SKM-1 (cell line): ENCODE measurements around the gene MRPL1.
"Not testable (repeated sequence)": the region's sequence is repeated elsewhere in the genome, so short reads cannot be mapped to it uniquely, and the experiment has no call there.

Source experiments
- DNase-seq: peaks from one replicate; lab custom pipeline; 2025; ENCODE audit not compliant: unreplicated experiment; lab: John Stamatoyannopoulos, UW

MRPL1 gene

DNA sequence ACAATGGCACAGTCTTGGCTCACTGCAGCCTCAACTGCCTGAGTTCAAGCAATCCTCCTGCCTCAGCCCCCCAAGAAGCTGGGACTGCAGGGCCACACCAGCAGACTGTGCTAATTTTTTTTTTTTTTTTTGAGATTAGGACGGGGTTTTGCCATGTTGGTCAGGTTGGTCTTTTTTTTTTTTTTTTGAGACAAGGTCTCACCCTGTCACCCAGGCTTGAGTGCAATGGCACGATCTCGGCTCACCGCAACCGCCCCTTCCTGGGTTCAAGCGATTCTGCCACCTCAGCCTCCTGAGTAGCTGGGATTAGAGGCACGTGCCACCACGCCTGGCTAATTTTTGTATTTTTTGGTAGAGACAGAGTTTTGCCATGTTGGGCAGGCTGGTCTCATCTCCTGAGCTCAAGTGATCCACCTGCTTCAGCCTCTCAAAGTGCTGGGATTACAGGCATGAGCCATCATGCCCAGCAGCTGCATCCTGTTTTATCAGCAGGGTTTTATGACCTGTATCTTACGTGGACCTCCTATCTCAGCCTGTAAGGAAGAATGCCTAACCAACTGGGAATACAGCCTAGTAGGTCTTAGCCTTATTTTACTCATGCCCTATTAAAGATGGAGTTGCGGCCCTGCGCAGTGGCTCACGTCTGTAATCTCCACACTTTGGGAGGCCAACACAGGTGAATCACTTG, 13.2 kb upstream of the MRPL1 start:
- no peak for DNase-seq

DNA sequence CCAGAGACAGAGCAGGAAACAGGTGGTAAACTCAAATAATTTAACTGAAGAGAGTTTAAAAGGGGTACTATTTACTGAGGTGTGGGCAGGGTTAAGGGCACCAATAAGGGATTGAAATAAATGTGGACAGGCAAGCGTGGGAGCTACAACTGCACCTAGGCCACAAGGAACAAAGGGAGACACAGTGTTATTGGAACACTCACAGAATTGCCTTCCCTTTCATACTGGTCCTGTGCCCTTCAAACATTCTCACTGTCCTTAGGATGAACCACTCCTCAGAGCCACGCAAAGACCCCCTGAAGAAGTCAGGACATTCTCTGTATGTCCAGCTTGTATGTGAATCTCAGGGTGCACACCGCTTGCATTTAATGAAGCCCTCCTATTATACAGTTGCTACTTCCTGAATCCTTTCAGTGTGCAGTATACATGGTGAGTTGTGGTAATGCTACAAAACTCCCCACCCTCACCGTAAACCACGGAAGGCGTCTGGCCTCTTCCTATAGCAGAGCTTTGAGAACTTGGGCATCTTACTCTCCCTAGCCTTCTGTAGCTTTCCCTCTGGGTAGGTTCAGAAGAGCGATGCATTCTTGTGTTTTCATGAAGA, 9.6 kb upstream of the MRPL1 start:
- no peak for DNase-seq

DNA sequence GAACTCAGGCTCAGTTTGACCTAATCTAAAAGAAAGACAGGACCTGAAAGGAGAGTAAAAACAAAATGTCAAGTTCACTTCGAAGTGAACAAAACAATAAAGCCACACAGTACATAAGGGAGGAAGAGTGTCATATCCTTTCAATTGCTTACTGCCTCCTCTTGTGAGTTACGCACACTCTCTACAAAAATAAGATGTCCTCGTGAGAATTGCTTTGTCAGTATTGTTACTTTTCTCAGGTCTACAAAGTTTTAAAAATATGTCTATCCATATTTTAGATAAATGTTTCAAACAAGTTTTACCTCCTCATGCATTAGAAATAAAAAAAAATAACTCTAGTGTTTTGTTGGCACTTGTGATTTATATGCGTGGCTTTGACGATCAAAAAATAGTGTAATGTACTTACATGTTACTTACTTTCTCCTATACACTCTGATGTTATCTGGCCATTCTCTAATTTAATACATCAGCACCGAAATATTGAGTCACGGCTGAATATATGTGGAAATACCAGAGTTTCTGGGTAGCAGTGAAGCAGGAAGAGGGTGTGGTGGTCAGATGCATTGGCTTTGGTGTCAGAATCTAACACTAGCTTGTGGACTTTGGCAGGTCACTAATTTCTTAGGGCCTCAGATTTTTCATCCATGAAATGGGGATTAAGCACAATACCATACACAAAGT, 8.1 kb upstream of the MRPL1 start:
- DNase-seq: no peak

DNA sequence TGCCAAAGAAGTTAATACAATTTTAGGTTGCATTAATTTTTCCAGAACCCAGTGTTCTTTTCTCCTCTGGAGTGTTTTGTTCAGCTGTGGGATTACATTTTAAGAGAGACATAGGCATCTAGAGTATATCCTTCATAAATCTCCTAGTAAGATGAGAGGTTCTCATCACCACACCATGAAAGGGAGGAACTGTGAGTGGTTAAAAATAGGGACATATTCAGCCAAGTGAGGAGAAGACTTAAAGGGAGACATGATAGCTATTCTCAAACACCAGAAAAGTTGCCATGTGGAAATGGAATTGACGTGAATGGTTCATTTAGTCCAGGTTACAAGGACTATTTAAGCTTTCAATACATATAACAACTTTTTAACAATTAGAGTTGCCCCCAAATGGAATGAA, 6.5 kb upstream of the MRPL1 start:
- DNase-seq: no peak

DNA sequence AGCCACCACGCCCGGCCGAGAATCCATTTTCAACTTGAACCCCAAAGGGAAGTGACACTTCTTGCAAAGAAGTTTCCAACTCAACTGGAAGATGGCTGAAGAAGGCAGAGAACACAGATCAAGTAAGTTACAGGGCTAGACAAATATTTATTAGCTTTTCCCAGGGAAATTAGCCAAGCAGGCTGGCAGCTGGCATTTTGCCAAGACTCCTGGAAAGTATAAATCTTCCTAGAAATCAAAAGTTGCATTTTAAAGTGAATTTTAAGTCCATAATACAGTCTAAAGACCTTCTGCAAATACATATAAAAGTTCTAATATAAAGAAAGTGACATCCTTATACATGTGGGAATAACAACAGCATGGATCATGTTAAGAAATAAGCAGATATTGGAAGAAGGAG, 3.4 kb upstream of the MRPL1 start:
- DNase-seq: no peak

DNA sequence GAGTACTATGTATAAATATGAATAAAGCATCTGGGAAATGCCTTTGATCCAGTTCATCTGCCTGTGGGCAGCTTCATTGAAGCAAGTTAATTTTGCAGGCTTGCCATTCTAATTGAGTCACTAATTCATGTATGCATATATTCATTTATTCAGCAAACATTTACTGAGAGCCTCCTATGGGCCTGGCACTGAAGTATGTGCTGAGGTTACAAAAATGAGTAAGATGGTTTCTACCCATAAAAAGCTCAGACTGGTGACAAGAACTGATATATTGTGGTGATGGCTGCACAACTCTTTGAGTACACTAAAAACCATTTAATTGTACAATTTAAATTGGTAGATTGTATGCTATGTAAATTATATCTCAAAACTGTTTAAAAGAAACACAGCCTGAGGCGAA, 1.1 kb upstream of the MRPL1 start:
- DNase-seq: no peak

DNA sequence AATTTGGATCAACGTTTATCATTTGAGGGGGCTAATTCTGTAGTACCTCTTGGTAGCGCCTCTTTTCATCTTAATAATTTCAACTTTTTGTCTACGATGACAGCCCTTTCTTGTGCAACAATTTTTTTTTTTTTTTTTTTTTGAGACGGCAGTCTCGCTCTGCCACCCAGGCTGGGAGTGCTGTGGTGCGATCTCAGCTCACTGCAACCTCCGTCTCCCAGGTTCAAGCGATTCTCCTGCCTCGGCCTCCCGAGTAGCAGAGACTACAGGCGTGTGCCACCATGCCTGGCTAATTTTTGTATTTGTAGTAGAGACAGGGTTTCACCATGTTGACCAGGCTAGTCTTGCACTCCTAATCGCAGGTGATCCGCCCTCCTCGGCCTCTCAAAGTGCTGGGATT, 711 bp downstream of the MRPL1 start:
- DNase-seq: not testable (repeated sequence)

DNA sequence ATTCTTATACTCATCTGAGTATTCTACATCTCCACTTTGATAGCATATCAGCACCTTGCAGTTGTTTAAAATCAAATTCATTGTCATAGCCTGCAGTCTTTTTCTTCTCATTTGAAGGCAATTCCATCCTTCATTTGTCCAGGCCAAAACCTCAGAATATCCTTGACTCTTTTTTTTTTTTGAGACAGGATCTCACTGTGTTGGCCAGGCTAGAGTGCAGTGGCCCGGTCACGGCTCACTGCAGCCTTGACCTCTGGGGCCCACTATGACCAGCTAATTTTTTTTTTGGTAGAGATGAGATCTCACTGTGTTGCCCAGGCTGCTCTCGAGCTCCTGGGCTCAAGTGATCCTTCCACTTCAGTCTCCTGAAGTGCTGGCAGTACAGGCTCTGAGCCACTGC, 2.6 kb downstream of the MRPL1 start:
- no peak for DNase-seq

DNA sequence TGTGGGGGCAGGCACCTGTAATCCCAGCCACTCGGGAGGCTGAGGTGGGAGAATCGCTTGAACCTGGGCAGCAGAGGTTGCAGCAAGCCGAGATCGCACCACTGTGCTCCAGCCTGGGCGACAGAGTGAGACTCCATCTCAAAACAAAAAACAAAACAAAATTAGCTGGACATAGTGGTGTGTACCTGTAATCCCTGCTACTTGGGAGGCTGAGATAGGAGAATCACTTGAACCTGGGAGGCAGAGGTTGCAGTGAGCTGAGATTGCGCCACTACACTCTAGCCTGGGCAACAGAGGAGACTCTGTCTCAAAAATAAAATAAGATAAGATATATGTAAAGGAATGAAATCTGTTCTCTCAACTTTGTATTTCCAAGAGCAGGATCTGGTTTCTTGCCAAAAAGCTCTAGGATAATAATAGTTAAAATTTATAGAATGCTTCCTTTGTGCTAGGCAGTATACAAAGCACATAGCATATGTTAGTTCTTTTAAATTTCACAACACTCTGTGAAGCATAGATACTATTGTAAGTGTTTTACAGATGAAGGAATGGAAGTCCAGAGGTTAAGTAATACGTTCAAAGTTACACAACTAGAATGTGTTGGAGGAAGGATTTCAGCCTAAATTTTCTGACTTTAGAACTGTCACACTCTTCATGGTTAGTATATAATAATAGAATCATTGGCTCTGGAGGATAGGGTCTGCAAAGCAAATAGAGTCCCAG, 10.3 kb downstream of the MRPL1 start:
- DNase-seq: no peak

DNA sequence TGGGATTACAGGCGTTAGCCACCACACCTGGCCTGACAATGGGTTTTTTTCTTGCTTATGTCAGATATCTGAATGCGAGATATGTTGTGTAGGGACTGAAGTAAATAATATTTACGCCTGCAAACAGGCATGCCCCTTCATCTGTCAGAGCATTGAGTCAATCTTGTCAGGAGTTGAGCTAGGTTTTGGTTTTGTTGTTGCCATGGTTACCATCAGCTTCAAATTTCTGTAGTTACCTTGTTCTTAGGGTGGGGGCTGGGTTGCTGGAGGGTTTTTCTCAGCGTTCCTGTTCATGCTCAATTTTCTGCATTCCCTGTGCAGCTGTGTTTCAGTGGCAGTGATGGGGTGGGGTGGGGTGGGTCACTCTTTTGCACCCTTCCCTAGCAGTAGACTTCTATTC, 14.5 kb downstream of the MRPL1 start:
- no peak for DNase-seq

DNA sequence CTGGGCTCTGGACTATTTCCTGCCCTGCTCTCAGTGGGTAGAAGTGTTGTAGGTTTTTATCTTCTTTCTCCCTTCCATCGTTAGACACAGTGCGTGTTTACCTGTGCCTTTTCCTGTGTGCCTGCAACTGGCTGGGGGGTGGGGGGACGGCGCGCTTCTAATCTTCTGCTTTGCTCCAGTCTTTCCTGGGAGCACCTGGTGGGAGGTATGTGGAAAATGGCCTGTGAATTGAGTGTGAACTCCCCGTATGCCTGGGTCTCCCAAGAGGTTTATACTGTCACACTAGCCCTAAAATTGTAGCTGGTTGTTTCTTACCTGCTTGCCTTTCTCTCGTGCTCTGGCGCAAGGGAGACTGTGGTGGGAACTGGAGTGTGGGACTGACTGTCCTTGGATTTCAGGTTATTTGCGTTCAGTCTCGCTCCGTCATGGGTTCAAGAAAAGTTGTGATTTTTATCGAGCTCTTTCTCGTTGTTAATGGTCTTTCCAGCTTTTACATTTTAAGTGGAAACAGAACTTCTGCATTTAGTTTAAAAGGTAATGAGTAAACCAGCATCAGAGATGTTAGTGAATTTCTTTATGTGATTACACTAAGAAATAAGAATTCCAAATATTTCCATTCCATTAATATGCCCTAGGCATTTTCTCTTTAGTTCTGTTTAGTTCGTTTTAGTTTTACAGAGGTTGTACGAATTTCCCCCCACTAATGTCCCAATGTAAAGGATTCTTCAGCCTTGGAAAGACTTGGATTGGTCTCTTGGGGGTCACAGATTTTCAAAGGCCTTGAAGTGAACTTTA, 15.3 kb downstream of the MRPL1 start:
- no peak for DNase-seq

DNA sequence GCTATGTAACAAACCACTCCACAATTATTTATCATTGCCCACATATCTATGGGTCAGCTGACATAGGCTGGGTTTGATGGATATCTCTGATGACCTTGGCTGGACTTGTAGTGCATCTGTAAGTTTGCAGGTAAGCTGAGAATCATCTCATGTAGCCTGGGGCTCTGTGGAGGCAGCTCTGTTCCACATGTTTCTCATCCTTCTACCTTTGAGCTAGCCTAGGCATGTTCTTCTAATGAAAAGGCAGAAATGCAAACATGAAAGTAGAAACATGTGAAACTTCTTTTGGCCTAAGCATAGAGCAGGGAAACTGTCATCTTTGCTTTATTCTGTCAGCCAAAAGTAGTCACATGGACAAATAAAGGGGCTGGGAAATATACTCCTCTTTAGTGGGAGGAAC, 18.2 kb downstream of the MRPL1 start:
- no peak for DNase-seq

DNA sequence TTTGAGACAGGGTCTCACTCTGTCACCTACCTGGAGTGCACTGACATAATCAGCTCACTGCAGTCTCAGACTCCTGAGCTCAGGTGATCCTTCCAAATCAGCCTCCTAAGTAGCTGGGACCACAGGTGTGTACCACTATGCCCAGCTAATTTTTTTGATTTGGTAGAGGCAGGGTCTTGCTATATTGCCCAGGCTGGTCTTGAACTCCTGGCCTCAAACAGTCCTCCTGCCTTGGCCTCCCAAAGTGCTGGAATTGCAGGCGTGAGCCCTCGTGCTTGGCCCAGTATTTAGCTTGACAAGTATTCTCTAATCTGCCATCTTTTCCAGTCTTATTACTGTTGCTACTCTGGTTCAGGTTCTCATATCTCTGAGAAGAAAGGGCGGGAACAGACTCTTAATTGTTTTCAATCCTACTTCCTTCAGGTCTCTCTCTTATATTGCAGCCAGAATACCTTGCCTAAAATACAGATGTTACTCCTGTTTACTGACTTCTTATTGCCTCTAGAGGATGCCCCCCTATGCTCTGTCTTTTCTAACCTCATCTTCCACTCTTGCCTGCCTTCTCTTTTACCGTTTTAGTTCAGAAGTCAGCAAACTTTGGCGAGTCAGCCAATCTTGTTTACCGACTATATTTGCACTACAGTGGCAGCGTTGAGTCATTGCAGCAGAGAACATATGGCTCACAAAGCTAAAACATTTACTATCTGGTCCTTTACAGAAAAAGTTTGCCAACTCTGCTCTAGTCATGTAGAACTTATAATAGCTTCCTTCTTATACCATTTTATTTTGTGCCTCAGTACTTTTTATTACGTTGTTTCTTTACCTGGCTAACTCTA, 19.0 kb downstream of the MRPL1 start:
- DNase-seq: no peak

DNA sequence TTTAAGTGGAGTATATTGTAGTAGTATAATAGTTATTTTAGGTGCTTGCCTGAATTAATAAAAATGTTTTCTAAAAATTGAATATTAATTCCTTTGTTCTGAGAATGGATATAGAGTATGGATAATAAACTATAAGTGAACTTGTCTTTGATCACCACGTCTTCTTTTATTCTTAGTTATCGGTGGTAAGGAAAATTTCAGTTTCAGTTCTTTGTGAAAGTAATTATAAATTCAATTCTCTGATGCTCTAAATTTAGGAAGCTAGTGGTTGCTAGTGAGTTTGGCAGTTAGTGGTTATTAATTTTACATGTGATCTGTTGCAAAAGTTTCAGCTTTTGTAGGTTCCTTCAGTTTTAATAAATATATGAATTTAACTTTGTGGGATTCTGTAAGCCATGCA, 30.8 kb downstream of the MRPL1 start:
- DNase-seq: no peak

DNA sequence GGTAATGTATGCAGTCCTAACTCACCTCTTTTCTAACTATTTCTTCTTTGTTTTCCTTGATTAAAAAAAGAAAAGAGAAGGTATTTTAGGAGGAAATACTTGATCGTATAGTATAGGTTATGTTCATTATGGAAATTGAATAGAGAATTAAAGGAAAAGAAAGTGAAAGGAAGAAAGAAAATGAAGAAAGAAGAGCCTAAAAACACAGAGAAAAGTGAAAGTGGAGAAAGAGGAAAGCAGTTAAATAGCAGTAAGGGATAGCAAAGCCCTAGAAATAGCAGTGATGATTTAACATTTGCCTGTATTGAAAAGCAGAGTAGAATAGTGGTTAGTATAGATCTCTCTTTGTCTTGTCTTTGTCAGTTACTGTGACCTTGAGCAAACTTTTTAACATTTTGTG, 37.0 kb downstream of the MRPL1 start:
- DNase-seq: no peak

DNA sequence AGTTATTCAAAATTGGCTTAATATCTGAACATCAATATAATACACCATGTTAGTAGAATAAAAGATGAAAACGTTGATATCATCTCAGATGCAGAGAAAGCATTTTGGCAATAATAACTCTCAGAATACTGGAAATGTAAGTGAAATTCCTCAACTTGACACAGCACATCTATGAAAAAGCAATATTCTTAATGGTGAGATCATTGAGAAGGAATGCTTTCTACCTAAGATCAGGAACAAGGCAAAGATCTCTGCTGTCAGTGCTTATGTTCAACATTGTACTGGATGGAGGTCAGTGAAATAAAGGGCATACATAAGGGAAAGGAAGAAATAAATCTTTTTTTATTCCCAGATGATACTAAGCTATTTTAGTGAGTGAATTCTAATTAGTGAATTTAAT, 40.6 kb downstream of the MRPL1 start:
- DNase-seq: no peak

DNA sequence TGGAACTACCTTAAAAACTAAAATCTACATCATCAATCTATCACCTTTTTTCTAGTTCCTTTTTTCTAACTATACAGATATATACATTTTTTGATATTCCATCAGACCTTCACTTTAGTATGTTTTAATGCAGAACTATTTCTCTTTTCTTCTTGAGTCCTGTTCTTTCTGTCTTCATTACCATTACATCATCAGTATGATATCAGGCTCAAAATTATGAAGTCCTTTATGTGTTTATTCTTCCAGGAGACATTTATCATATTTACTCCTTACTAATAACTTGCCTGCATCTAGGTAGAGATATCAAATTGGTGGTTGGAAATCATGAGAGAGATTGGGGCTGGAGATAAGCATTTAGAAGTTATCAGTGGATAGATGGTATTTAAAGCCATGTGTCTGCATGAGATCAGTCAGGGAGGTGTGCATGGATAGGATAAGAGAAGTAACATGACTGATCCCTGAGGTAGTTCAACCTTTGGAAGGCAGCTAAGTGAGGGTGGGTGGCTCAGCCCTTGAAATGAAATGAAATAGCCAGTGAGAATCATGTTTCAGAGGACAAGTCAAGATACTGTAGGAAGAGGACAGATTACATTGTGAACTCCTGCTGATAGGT, 43.1 kb downstream of the MRPL1 start:
- no peak for DNase-seq

DNA sequence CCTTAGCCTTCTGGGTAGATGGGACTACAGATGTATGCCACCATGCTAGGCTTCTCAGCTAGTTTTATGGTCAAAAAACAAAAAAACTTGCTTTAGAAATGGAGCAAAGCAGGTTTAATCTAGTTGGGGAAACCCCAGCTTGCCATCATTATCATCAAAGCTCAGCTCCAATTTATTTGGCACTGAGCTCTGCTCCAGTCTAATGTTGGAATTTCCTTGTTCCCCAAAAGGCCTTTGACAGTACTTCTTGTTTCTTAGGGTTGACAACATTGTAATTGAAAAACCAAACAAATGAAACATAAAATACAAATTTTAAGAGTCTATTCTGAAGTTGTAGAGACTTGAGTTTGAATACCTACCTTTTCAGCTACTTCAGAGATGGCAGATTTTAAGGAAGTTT, 48.0 kb downstream of the MRPL1 start:
- DNase-seq: no peak

DNA sequence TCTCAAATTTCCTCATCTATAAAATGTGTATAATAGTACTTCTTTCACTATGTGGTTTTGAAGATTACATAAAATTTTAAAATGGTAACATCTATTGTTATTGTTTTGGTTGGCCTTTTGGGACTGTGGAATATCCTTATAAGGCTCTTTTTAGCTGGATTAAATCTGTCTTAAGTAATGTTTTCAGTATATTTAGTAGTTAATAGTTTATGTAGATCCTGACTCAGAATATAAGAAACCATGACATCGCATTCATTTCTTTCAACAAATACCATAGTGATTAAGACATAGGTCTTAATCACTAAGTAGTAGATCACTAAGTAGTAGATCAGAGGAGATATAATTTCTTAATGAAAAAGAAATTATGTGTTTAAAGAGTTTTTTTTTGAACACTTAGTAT, 48.5 kb downstream of the MRPL1 start:
- no peak for DNase-seq
